Lower leg skin (tissue), 4 donors: Measurements from ENCODE around the gene NCAM2. TPM values are rescaled to one million over a fixed set of nuclear protein-coding genes. Genes with fewer than 3 reads are reported as not detected.

Experiments used
- DNase-seq, 2 donors: peaks; one replicate each; pipeline ENCODE4 v3.0.0-alpha.2; 2019; ENCODE audit warnings: low spot score in 2 of 2
- H3K4me3 ChIP-seq: fragments of 200-600 bp; sonication (generic); 2 replicates; pipeline ENCODE4 v1.5.1; 2017; ENCODE audit warnings: mild to moderate bottlenecking, low read depth; ENCODE audit not compliant: poor library complexity, severe bottlenecking
- POLR2A ChIP-seq, 2 donors: fragments of 450-650 bp; IDR thresholded peaks; one replicate each; pipeline ENCODE4 v1.6.1; 2016 to 2017; ENCODE audit warnings: antibody characterized with exemption in 2 of 2, mild to moderate bottlenecking in 1 of 2, moderate library complexity in 1 of 2
- WGBS, 2 donors: methylation state at CpG; one replicate each; pipeline ENCODE4 v1.1.5; 2018; 5-methylcytosine and 5-hydroxymethylcytosine counted together
- intact Hi-C: fragments of 100-400 bp; cut with DNase I; formaldehyde crosslinking; loops from one replicate; pipeline ENCODE4 v1.15.0; 2023; ENCODE audit warnings: low total_unique reads
- total RNA-seq, 4 donors: library from RNA; depleted of rRNA; stranded (reverse); fragments of >200 nt; gene quantifications; one replicate each; pipeline ENCODE4 v1.1.0, GENCODE V29; 2016
- TF ChIP-seq, protein P1 (sequence below), 3 donors: fragments of 450-650 bp; IDR thresholded peaks; one replicate each; pipeline ENCODE4 v1.5.1; 2016; ENCODE audit warnings: antibody characterized with exemption in 3 of 3, mild to moderate bottlenecking in 3 of 3, moderate library complexity in 2 of 3

NCAM2 gene
- total RNA-seq, 4 donors from 2014 or later: 0.61 to 3.2 (median 0.91) TPM

- intact Hi-C loops: no loop called here
- TF ChIP-seq, protein P1, sequence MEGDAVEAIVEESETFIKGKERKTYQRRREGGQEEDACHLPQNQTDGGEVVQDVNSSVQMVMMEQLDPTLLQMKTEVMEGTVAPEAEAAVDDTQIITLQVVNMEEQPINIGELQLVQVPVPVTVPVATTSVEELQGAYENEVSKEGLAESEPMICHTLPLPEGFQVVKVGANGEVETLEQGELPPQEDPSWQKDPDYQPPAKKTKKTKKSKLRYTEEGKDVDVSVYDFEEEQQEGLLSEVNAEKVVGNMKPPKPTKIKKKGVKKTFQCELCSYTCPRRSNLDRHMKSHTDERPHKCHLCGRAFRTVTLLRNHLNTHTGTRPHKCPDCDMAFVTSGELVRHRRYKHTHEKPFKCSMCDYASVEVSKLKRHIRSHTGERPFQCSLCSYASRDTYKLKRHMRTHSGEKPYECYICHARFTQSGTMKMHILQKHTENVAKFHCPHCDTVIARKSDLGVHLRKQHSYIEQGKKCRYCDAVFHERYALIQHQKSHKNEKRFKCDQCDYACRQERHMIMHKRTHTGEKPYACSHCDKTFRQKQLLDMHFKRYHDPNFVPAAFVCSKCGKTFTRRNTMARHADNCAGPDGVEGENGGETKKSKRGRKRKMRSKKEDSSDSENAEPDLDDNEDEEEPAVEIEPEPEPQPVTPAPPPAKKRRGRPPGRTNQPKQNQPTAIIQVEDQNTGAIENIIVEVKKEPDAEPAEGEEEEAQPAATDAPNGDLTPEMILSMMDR (IDR thresholded peaks at IDR 0.05): no peak
- TF ChIP-seq POLR2A (IDR thresholded peaks at IDR 0.05): no peak
- no peak for DNase-seq
- no peak overlapping the region for H3K4me3 ChIP-seq
- 65 to 68% methylated on average over 6 of the region's 6 CpGs for WGBS, 2 donors
These were observed 413.9 kb downstream of the NCAM2 start for GRCh38 chr21:21412096-21412495.

DNA sequence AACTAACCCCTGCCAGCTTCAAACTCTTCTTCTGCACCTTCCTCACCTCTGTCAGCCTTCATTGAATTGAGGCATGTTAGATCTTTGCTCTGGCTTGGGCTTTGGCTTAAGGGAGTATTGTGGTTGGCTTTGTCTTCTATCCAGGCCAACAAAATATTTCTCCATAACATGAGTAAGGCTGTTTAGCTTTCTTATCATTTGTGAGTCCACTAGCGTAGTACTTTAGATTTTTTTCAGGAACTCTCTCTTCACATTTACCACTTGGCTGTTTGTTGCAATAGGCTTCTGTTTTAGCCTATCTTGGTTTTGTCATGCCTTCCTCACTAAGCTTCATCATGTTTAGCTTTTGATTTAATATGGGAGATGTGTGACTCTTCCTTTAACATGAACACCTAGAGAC is 417.5 kb downstream of the NCAM2 start:
- TF ChIP-seq, protein P1 (IDR thresholded peaks at IDR 0.05): no peak
- TF ChIP-seq POLR2A (IDR thresholded peaks at IDR 0.05): no peak
- intact Hi-C loops: no loop called here
- H3K4me3 ChIP-seq: no peak overlapping the region
- WGBS, 2 donors: 89 to 97% methylated on average over 1 of the region's 1 CpG
- no peak for DNase-seq

DNA sequence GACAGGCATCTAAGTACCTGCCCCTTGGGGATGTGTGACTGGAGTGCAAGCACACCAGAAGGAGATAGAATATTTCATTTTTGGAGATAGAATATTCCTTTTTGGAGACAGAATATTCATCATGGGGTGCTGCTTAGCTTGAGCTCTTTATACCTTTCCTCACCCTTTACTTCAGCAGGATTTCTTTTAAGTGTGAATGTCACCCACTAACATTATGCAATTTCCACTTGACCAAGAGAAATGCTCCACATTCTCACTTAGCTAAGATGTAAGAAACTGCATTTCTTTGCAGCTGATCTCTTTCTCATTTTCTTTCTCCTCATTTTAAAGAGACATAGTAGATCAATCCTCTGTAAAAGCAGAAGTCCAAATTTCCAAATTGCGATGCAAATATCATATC is 436.7 kb downstream of the NCAM2 start:
- intact Hi-C loops: no loop called here
- no peak for DNase-seq
- TF ChIP-seq, protein P1 (IDR thresholded peaks at IDR 0.05): no peak
- TF ChIP-seq POLR2A (IDR thresholded peaks at IDR 0.05): no peak
- WGBS, 2 donors: 86 to 91% methylated on average over 1 of the region's 1 CpG
- H3K4me3 ChIP-seq: no peak overlapping the region

DNA sequence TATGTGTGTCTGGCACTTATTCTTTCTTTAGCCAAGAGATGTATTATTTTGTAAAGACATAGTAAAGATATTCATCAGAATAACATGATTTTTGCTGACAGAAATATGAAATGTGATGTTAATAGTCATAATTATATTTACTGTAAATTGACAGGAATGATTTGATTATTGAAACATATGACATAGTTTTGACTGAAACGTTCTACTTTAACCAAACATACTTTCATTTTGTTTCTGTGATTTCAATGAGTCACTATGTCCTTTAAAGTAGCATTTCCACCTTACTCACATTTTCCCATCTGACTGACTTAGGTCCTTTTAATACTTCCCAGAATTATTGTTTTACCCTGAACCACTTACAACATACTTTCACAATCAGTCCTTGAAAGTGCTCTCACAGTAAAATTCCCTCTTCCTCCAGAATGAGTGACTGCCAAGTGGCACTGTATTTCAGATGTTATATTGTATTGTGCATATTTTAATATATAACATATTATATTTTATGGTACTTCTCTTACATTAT is 437.9 kb downstream of the NCAM2 start:
- 22 to 26% methylated on average over 1 of the region's 1 CpG for WGBS, 2 donors

GRCh38 chr21:21439761-21440160 is 441.6 kb downstream of the NCAM2 start:
- no peak for TF ChIP-seq POLR2A (IDR thresholded peaks at IDR 0.05)
- TF ChIP-seq, protein P1 (IDR thresholded peaks at IDR 0.05): no peak
- no peak overlapping the region for H3K4me3 ChIP-seq
- DNase-seq: no peak
- intact Hi-C loops: no loop called here
- 89 to 92% methylated on average over 3 of the region's 3 CpGs for WGBS, 2 donors

More for the DNA sequence above, 437.9 kb downstream of the NCAM2 start:
- TF ChIP-seq, protein P1 (IDR thresholded peaks at IDR 0.05): no peak
- no peak for TF ChIP-seq POLR2A (IDR thresholded peaks at IDR 0.05)
- intact Hi-C loops: no loop called here
- no peak overlapping the region for H3K4me3 ChIP-seq
- no peak for DNase-seq

DNA sequence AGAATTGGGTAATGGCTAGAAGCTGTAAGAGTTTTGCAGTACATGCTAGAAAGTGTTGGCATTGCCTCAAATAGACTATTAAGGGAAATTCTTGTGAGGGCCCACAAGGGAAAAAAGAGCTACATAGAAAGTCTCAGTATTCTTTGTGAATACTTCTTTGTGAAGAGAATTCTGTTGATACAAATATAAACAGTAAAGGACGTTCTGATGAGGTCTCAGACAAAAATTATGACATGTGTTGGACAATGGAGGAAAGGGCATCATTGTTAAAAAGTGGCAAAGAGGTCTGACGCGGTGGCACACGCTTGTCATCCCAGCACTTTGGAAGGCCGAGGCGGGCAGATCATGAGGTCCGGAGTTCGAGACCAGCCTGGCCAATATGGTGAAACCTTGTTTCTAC is 458.9 kb downstream of the NCAM2 start:
- intact Hi-C loops: no loop called here
- H3K4me3 ChIP-seq: no peak overlapping the region
- TF ChIP-seq, protein P1 (IDR thresholded peaks at IDR 0.05): no peak
- TF ChIP-seq POLR2A (IDR thresholded peaks at IDR 0.05): no peak
- WGBS, 2 donors: 87 to 90% methylated on average over 8 of the region's 8 CpGs
- DNase-seq: no peak
